Daoy (cell line): ENCODE data around the gene SDF4. TPM values are rescaled to one million over a fixed set of nuclear protein-coding genes. Genes with fewer than 3 reads are reported as not detected.
"Not testable (repeated sequence)": the region's sequence is repeated elsewhere in the genome, so short reads cannot be mapped to it uniquely, and the experiment has no call there.

ENCODE experiments used
- DNase-seq: peaks from one replicate; pipeline ENCODE4 v3.0.0-alpha.2; 2015; ENCODE audit warnings: low read depth
- total RNA-seq: library from RNA; depleted of rRNA; stranded (reverse); fragments of >200 nt; shearing (Covaris generic); gene quantifications from 2 replicates; pipeline ENCODE4 v1.2.3, GENCODE V29; 2014

Gene SDF4
- total RNA-seq, 1 experiment from 2014 or later: 91.8 TPM

- DNase-seq: no peak
Observed at GRCh38 chr1:1178794-1179331, 52.9 kb downstream of the SDF4 start.

- no peak for DNase-seq
Observed at GRCh38 chr1:1177452-1178206, 54.2 kb downstream of the SDF4 start.

- no peak for DNase-seq
Observed at GRCh38 chr1:1176931-1177330, 54.9 kb downstream of the SDF4 start.

- not testable (repeated sequence) for DNase-seq
Observed at GRCh38 chr1:1176063-1176761, 55.6 kb downstream of the SDF4 start.

- DNase-seq: no peak
Observed at GRCh38 chr1:1175221-1176062, 56.4 kb downstream of the SDF4 start.

- DNase-seq: no peak
Observed at GRCh38 chr1:1173793-1174415, 57.9 kb downstream of the SDF4 start, which contains the start of gene TTLL10. Gene TTLL10 (plus strand): TSS chr1:1173880. CDS start chr1:1179216, 5,336 bp downstream.

GRCh38 chr1:1173061-1173792 is 58.6 kb downstream of the SDF4 start:
- DNase-seq: no peak

GRCh38 chr1:1171546-1172340 is 60.1 kb downstream of the SDF4 start:
- no peak for DNase-seq

GRCh38 chr1:1171161-1171545 is 60.6 kb downstream of the SDF4 start:
- no peak for DNase-seq

- DNase-seq: no peak
Observed at GRCh38 chr1:1170215-1171091, 61.3 kb downstream of the SDF4 start.

- no peak for DNase-seq
Observed at GRCh38 chr1:1169429-1170214, 62.2 kb downstream of the SDF4 start.

- no peak for DNase-seq
Observed at GRCh38 chr1:1168451-1169411, 63.1 kb downstream of the SDF4 start.

- DNase-seq: no peak
Observed at GRCh38 chr1:1167841-1168450, 63.9 kb downstream of the SDF4 start.

GRCh38 chr1:1167398-1167821 is 64.4 kb downstream of the SDF4 start:
- DNase-seq: no peak
